ENCODE results near the gene TGFB3. TPM values are rescaled to one million over a fixed set of nuclear protein-coding genes. Genes with fewer than 3 reads are reported as not detected.

The TGFB3 gene
- total RNA-seq, 1 experiment from 2014 or later, result 1.7 TPM

GRCh38 chr14:75944607-75945241, 37.1 kb downstream of the TGFB3 start:
- Mint-ChIP-seq H3K9me3 (no peaks in the 10 kb centered on the region), H3K27me3 (ENCODE audit: low read depth) (no peaks in the 10 kb centered on the region), H3K36me3 (no peaks in the 10 kb centered on the region), H3K4me3 (no peak overlapping the region), H3K4me1 (peaks cover 4% of the 10 kb centered on the region), H3K27ac (no peak overlapping the region)
- POLR2A ChIA-PET, result interaction anchor here (1.1 kb wide), 1 partner anchor 41 kb away, joined by 3 read pairs; the partner anchor contains the start of gene IFT43
- TF ChIP-seq USF1 (CRISPR knock-in tag; IDR thresholded peaks at IDR 0.05) (no peak), NR1H2 (CRISPR knock-in tag; IDR thresholded peaks at IDR 0.05) (no peak), ZNF263 (CRISPR knock-in tag; IDR thresholded peaks at IDR 0.05; ENCODE audit: low read depth) (no peak)
- TF ChIP-seq, protein P1, sequence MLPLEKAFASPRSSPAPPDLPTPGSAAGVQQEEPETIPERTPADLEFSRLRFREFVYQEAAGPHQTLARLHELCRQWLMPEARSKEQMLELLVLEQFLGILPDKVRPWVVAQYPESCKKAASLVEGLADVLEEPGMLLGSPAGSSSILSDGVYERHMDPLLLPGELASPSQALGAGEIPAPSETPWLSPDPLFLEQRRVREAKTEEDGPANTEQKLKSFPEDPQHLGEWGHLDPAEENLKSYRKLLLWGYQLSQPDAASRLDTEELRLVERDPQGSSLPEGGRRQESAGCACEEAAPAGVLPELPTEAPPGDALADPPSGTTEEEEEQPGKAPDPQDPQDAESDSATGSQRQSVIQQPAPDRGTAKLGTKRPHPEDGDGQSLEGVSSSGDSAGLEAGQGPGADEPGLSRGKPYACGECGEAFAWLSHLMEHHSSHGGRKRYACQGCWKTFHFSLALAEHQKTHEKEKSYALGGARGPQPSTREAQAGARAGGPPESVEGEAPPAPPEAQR (CRISPR knock-in tag; IDR thresholded peaks at IDR 0.05), result no peak
- TF ChIP-seq, protein P2, sequence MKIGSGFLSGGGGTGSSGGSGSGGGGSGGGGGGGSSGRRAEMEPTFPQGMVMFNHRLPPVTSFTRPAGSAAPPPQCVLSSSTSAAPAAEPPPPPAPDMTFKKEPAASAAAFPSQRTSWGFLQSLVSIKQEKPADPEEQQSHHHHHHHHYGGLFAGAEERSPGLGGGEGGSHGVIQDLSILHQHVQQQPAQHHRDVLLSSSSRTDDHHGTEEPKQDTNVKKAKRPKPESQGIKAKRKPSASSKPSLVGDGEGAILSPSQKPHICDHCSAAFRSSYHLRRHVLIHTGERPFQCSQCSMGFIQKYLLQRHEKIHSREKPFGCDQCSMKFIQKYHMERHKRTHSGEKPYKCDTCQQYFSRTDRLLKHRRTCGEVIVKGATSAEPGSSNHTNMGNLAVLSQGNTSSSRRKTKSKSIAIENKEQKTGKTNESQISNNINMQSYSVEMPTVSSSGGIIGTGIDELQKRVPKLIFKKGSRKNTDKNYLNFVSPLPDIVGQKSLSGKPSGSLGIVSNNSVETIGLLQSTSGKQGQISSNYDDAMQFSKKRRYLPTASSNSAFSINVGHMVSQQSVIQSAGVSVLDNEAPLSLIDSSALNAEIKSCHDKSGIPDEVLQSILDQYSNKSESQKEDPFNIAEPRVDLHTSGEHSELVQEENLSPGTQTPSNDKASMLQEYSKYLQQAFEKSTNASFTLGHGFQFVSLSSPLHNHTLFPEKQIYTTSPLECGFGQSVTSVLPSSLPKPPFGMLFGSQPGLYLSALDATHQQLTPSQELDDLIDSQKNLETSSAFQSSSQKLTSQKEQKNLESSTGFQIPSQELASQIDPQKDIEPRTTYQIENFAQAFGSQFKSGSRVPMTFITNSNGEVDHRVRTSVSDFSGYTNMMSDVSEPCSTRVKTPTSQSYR (CRISPR knock-in tag; IDR thresholded peaks at IDR 0.05), result no peak
- CTCF ChIA-PET, result no interaction called here
- ATAC-seq, result no peak
- no peak for DNase-seq (ENCODE audit: low spot score)

GRCh38 chr14:75941030-75941429, 40.8 kb downstream of the TGFB3 start:
- ATAC-seq, result no peak
- CTCF ChIA-PET, result interaction anchor here (1.0 to 2.7 kb wide), 2 partner anchors 34 to 232 kb away, joined by 3 to 11 read pairs; no protein-coding TSS in a partner anchor
- no peaks in the 10 kb centered on the region for H3K27me3 Mint-ChIP-seq (ENCODE audit: low read depth)

More at GRCh38 chr14:75941030-75941429, 40.8 kb downstream of the TGFB3 start:
- Mint-ChIP-seq H3K36me3 (no peaks in the 10 kb centered on the region), H3K4me3 (no peak overlapping the region), H3K27ac (no peak overlapping the region; the same call in 1 of the 2 replicates), H3K9me3 (no peaks in the 10 kb centered on the region), H3K4me1 (peaks cover 8% of the 10 kb centered on the region)
- TF ChIP-seq JAZF1 (CRISPR knock-in tag; IDR thresholded peaks at IDR 0.05) (no peak), ZNF138 (CRISPR knock-in tag; conservative IDR thresholded peaks at IDR 0.05) (no peak), ZNF671 (CRISPR knock-in tag; IDR thresholded peaks at IDR 0.05) (no peak), GABPB1 (CRISPR knock-in tag; IDR thresholded peaks at IDR 0.05) (no peak), E2F5 (CRISPR knock-in tag; IDR thresholded peaks at IDR 0.05) (no peak), TEAD4 (CRISPR knock-in tag; IDR thresholded peaks at IDR 0.05) (no peak), MXD4 (CRISPR knock-in tag; IDR thresholded peaks at IDR 0.05; ENCODE audit: borderline replicate concordance) (no peak), PRRX2 (CRISPR knock-in tag; IDR thresholded peaks at IDR 0.05) (no peak), ZNF425 (CRISPR knock-in tag; conservative IDR thresholded peaks at IDR 0.05) (no peak), NFE2L1 (CRISPR knock-in tag; IDR thresholded peaks at IDR 0.05) (no peak), GTF2I (CRISPR knock-in tag; conservative IDR thresholded peaks at IDR 0.05) (no peak), ZNF317 (CRISPR knock-in tag; IDR thresholded peaks at IDR 0.05; ENCODE audit: borderline replicate concordance, low read depth) (no peak)
- no peak for DNase-seq (ENCODE audit: low spot score)
- POLR2A ChIA-PET, result no interaction called here

All from WTC11 (cell line).